Measurements from ENCODE around the gene WBP1L. TPM values are rescaled to one million over a fixed set of nuclear protein-coding genes. Genes with fewer than 3 reads are reported as not detected.

WBP1L gene
- total RNA-seq, 4 donors from 2014 or later: 103 to 204 (median 145) TPM

GRCh38 chr10:102743078-102743587, 615 bp upstream of the WBP1L start:
- no peak for DNase-seq
- Histone ChIP-seq H3K36me3 (no peaks in the 10 kb centered on the region), H3K9me3 (no peaks in the 10 kb centered on the region), H3K27ac (peak overlapping the region in 3 of 4 donors; percentile 27 to 58 (median 38)), H3K4me1 (peaks cover 16 to 27% of the 10 kb centered on the region in 2 donors), H3K27me3 (no peaks in the 10 kb centered on the region), H3K4me3 (peak overlapping the region; percentile 38 to 99 (median 49))
- TF ChIP-seq POLR2A (IDR thresholded peaks at IDR 0.05) (no peak), CTCF (IDR thresholded peaks at IDR 0.05 in 4 of 5, conservative IDR thresholded peaks at IDR 0.05 in 1 of 5) (no peak)
- in situ Hi-C loops (cut with MboI; ENCODE audit: low sequenced_read_pairs in 4 of 4): loop anchor here (10.0 to 25.0 kb wide), 4 partner anchors 62 to 494 kb away; partner anchors contain the start of gene RPEL1 (in 2 of the 4)
- intact Hi-C loops (cut with DNase I; ENCODE audit: low total_unique reads): loop anchor here (1.0 to 5.0 kb wide), 3 partner anchors 28 to 109 kb away; partner anchors contain the start of genes ARL3, BORCS7 and SFXN2
- no peak for ATAC-seq

GRCh38 chr10:102744374-102745051, 765 bp downstream of the WBP1L start:
- peak overlapping the region; percentile 94 to 98 (median 96) for H3K27ac ChIP-seq
- in situ Hi-C loops (cut with MboI; ENCODE audit: low sequenced_read_pairs in 4 of 4) (loop anchor here (10.0 to 25.0 kb wide), 4 partner anchors 60 to 493 kb away; partner anchors contain the start of gene RPEL1 (in 2 of the 4)), intact Hi-C loops (cut with DNase I; ENCODE audit: low total_unique reads) (loop anchor here (5.0 kb wide), 1 partner anchor 108 kb away; the partner anchor contains the start of gene BORCS7)
- no peaks in the 10 kb centered on the region for H3K9me3 ChIP-seq
- H3K4me1 ChIP-seq: peaks cover 16 to 27% of the 10 kb centered on the region in 2 donors
- no peaks in the 10 kb centered on the region for H3K27me3 ChIP-seq
- ATAC-seq: peak; percentile 30 to 34
- H3K36me3 ChIP-seq: no peaks in the 10 kb centered on the region
- peak in 1 of 2 donors; percentile 68 for DNase-seq
- no peak for TF ChIP-seq POLR2A (IDR thresholded peaks at IDR 0.05)
- TF ChIP-seq CTCF (IDR thresholded peaks at IDR 0.05 in 4 of 5, conservative IDR thresholded peaks at IDR 0.05 in 1 of 5): no peak
- H3K4me3 ChIP-seq: peak overlapping the region; percentile 85 to 99 (median 98)

GRCh38 chr10:102745157-102745556, 1.4 kb downstream of the WBP1L start:
- TF ChIP-seq POLR2A (IDR thresholded peaks at IDR 0.05) (no peak), CTCF (IDR thresholded peaks at IDR 0.05 in 4 of 5, conservative IDR thresholded peaks at IDR 0.05 in 1 of 5) (no peak)
- H3K4me1 ChIP-seq: peaks cover 16 to 30% of the 10 kb centered on the region in 2 donors
- ATAC-seq (no peak), DNase-seq (no peak)
- intact Hi-C loops (cut with DNase I; ENCODE audit: low total_unique reads): no loop called here
- no peaks in the 10 kb centered on the region for H3K36me3 ChIP-seq
- H3K4me3 ChIP-seq: peak overlapping the region; percentile 85 to 99 (median 98)
- no peaks in the 10 kb centered on the region for H3K9me3 ChIP-seq
- peak overlapping the region; percentile 94 to 98 (median 96) for H3K27ac ChIP-seq
- no peaks in the 10 kb centered on the region for H3K27me3 ChIP-seq
- in situ Hi-C loops (cut with MboI; ENCODE audit: low sequenced_read_pairs in 4 of 4): loop anchor here (10.0 to 25.0 kb wide), 4 partner anchors 60 to 492 kb away; partner anchors contain the start of gene RPEL1 (in 2 of the 4)

- H3K27ac ChIP-seq: peak overlapping the region; percentile 74 to 81 (median 78)
- no peaks in the 10 kb centered on the region for H3K27me3 ChIP-seq
- DNase-seq (peak; percentile 25 to 66), ATAC-seq (peak; percentile 77 to 84)
- H3K36me3 ChIP-seq: no peaks in the 10 kb centered on the region
- peaks cover 29% of the 10 kb centered on the region in 2 donors for H3K4me1 ChIP-seq
- intact Hi-C loops (cut with DNase I; ENCODE audit: low total_unique reads): loop anchor here (2.0 kb wide), 1 partner anchor 18 kb away; no protein-coding TSS in a partner anchor
- H3K9me3 ChIP-seq: no peaks in the 10 kb centered on the region
- in situ Hi-C loops (cut with MboI; ENCODE audit: low sequenced_read_pairs in 4 of 4): no loop called here
- no peak overlapping the region for H3K4me3 ChIP-seq
- TF ChIP-seq CTCF (IDR thresholded peaks at IDR 0.05 in 4 of 5, conservative IDR thresholded peaks at IDR 0.05 in 1 of 5): no peak
- TF ChIP-seq POLR2A (IDR thresholded peaks at IDR 0.05): no peak
These were observed 8.7 kb downstream of the WBP1L start for GRCh38 chr10:102752266-102752930.
